Left lung (tissue), 10 donors: Measurements from ENCODE around the gene OPN5. TPM values are rescaled to one million over a fixed set of nuclear protein-coding genes. Genes with fewer than 3 reads are reported as not detected.

ENCODE experiments used
- ATAC-seq: fragments of 200-7000 bp; cut with Tn5 transposase; one replicate; pipeline ENCODE4 v1.9.1; 2020; ENCODE audit warnings: moderate library complexity
- DNase-seq, 4 donors: peaks; one replicate each; pipeline ENCODE4 v3.0.0-alpha.2; 2013 to 2020
- H3K27ac ChIP-seq, 2 donors: fragments of 200-600 bp; sonication (generic) in 1 of 2; one replicate each; pipeline versions ENCODE4 v1.5.0 to v1.8.0; 2020 to 2021
- H3K27me3 ChIP-seq, 2 donors: fragments of 200-600 bp; sonication (generic) in 1 of 2; one replicate each; pipeline versions ENCODE4 v1.5.0 to v1.8.0; 2020 to 2021
- H3K36me3 ChIP-seq, 2 donors: fragments of 200-600 bp; sonication (generic) in 1 of 2; one replicate each; pipeline versions ENCODE4 v1.5.0 to v1.8.0; 2020 to 2021
- H3K4me1 ChIP-seq, 2 donors: fragments of 200-600 bp; one replicate each; pipeline ENCODE4 v1.8.0; 2021
- H3K4me3 ChIP-seq, 2 donors: fragments of 200-600 bp; sonication (generic) in 1 of 2; one replicate each; pipeline versions ENCODE4 v1.5.0 to v1.8.0; 2020 to 2021; ENCODE audit warnings: mild to moderate bottlenecking in 1 of 2
- H3K9me3 ChIP-seq, 2 donors: fragments of 200-600 bp; sonication (generic) in 1 of 2; one replicate each; pipeline versions ENCODE4 v1.5.0 to v1.8.0; 2020 to 2021
- CTCF ChIP-seq, 2 donors: fragments of 200-600 bp; sonication (generic) in 1 of 2; IDR thresholded peaks; one replicate each; pipeline versions ENCODE4 v1.5.0 to v1.8.0; 2021; ENCODE audit warnings: antibody characterized with exemption in 2 of 2
- intact Hi-C, 2 donors: fragments of 100-400 bp; cut with DNase I; formaldehyde crosslinking; loops; one replicate each; pipeline versions ENCODE4 v1.11.2 to v1.14.2; 2022
- polyA plus RNA-seq, 6 donors: library from polyadenylated mRNA; unstranded; fragments of 120-200 nt; gene quantifications; one replicate each; pipeline ENCODE4 v1.2.1, GENCODE V29; 2013; ENCODE audit not compliant: insufficient read length in 6 of 6
- total RNA-seq, 2 donors: library from RNA; stranded (reverse); fragmentation: NEBNext Ultra II Directional; extraction: Animal tissue kit (Norgen Biotek cat#: 25700); gene quantifications; one replicate each; pipeline ENCODE4 v1.2.1, GENCODE V29; 2021
- donor health status: DM: no; HTN: yes; CAD: no.
- donor health status: DM: no; HTN: no; CAD: no.

OPN5 gene
- total and polyA plus RNA-seq, 8 donors: 0.06 TPM; not detected in 5

- no peak for ATAC-seq
- no peak for DNase-seq
- Histone ChIP-seq H3K4me1 (no peaks in the 10 kb centered on the region), H3K9me3 (no peaks in the 10 kb centered on the region), H3K36me3 (no peaks in the 10 kb centered on the region), H3K4me3 (no peak overlapping the region), H3K27me3 (no peaks in the 10 kb centered on the region), H3K27ac (no peak overlapping the region)
- intact Hi-C loops: no loop called here
- TF ChIP-seq CTCF (IDR thresholded peaks at IDR 0.05): no peak
Observed at GRCh38 chr6:47836639-47837038, 54.8 kb downstream of the OPN5 start.

DNA sequence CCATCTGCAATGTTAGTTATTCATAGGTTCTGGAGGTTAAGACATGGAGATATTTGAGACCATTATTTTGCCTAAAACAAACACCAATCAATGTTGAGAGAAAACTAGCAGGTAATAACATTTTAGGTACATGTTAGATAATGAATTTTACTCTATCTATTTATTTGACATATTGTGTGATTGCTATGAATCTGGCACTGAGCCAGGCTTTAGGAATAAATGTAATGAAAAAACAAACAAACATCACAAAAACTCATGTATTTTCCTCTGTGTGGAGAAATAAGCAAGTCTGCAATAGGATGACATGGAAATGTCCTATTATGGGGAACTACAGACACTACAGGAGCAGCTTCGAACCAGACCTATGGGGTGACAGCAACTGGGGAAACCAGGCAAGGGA lies 57.8 kb downstream of the OPN5 start:
- no peak overlapping the region for H3K4me3 ChIP-seq
- H3K9me3 ChIP-seq: no peaks in the 10 kb centered on the region
- no peak overlapping the region for H3K27ac ChIP-seq
- H3K27me3 ChIP-seq: no peaks in the 10 kb centered on the region
- ATAC-seq (no peak), DNase-seq (no peak)
- intact Hi-C loops: no loop called here
- no peaks in the 10 kb centered on the region for H3K4me1 ChIP-seq
- H3K36me3 ChIP-seq: no peaks in the 10 kb centered on the region
- no peak for TF ChIP-seq CTCF (IDR thresholded peaks at IDR 0.05)

- DNase-seq: no peak
- ATAC-seq: no peak
- no peaks in the 10 kb centered on the region for H3K4me1 ChIP-seq
- TF ChIP-seq CTCF (IDR thresholded peaks at IDR 0.05): no peak
- intact Hi-C loops: no loop called here
- H3K27ac ChIP-seq: no peak overlapping the region
- no peaks in the 10 kb centered on the region for H3K27me3 ChIP-seq
- H3K4me3 ChIP-seq: no peak overlapping the region
- no peaks in the 10 kb centered on the region for H3K36me3 ChIP-seq
- H3K9me3 ChIP-seq: no peaks in the 10 kb centered on the region
Observed at GRCh38 chr6:47844881-47845280, 63.0 kb downstream of the OPN5 start.

- Histone ChIP-seq H3K9me3 (no peaks in the 10 kb centered on the region), H3K27ac (no peak overlapping the region), H3K27me3 (no peaks in the 10 kb centered on the region), H3K36me3 (no peaks in the 10 kb centered on the region), H3K4me3 (no peak overlapping the region), H3K4me1 (no peaks in the 10 kb centered on the region)
- intact Hi-C loops: no loop called here
- no peak for ATAC-seq
- no peak for DNase-seq
- no peak for TF ChIP-seq CTCF (IDR thresholded peaks at IDR 0.05)
Observed at GRCh38 chr6:47846752-47847151, 64.9 kb downstream of the OPN5 start.

- no peaks in the 10 kb centered on the region for H3K36me3 ChIP-seq
- no peaks in the 10 kb centered on the region for H3K9me3 ChIP-seq
- ATAC-seq (no peak), DNase-seq (no peak)
- intact Hi-C loops: no loop called here
- H3K4me1 ChIP-seq: no peaks in the 10 kb centered on the region
- TF ChIP-seq CTCF (IDR thresholded peaks at IDR 0.05): no peak
- H3K27ac ChIP-seq: no peak overlapping the region
- H3K27me3 ChIP-seq: no peaks in the 10 kb centered on the region
- no peak overlapping the region for H3K4me3 ChIP-seq
Observed at GRCh38 chr6:47851091-47851490, 69.3 kb downstream of the OPN5 start.
